NCI-H146 treated with DMSO at 0.1 percent for 48 hours (cell line): ENCODE measurements around the gene VIPAS39.
A peak's percentile ranks its signal among the peaks of the same experiment; 100 is the strongest.
"Not testable (repeated sequence)": the region's sequence is repeated elsewhere in the genome, so short reads cannot be mapped to it uniquely, and the experiment has no call there.

Experiments
- DNase-seq: peaks from one replicate; lab custom pipeline; 2025; ENCODE audit not compliant: unreplicated experiment; lab: John Stamatoyannopoulos, UW

Gene VIPAS39

GRCh38 chr14:77470224-77470870, 12.9 kb upstream of the VIPAS39 start:
- no peak for DNase-seq

- DNase-seq: no peak
Measured at GRCh38 chr14:77469539-77469938, 12.1 kb upstream of the VIPAS39 start.

- no peak for DNase-seq
Measured at GRCh38 chr14:77469067-77469505, 11.7 kb upstream of the VIPAS39 start.

- no peak for DNase-seq
Measured at GRCh38 chr14:77467801-77468200, 10.4 kb upstream of the VIPAS39 start.

- DNase-seq: peak; percentile 12
Measured at GRCh38 chr14:77459072-77459723, 1.8 kb upstream of the VIPAS39 start.

- DNase-seq: no peak
Measured at GRCh38 chr14:77458249-77458950, 999 bp upstream of the VIPAS39 start.

GRCh38 chr14:77457115-77457521, 283 bp downstream of the VIPAS39 start:
- no peak for DNase-seq

GRCh38 chr14:77455966-77456640, 1.3 kb downstream of the VIPAS39 start:
- no peak for DNase-seq

- no peak for DNase-seq
Measured at GRCh38 chr14:77442196-77442595, 15.2 kb downstream of the VIPAS39 start.

- no peak for DNase-seq
Measured at GRCh38 chr14:77439861-77440260, 17.5 kb downstream of the VIPAS39 start.

- no peak for DNase-seq
Measured at GRCh38 chr14:77438596-77438995, 18.8 kb downstream of the VIPAS39 start.

GRCh38 chr14:77436042-77436441, 21.4 kb downstream of the VIPAS39 start:
- no peak for DNase-seq

GRCh38 chr14:77426396-77426795, 31.0 kb downstream of the VIPAS39 start:
- no peak for DNase-seq

GRCh38 chr14:77424862-77425261, 32.5 kb downstream of the VIPAS39 start:
- no peak for DNase-seq

- DNase-seq: no peak
Measured at GRCh38 chr14:77423423-77423822, 34.0 kb downstream of the VIPAS39 start, which contains the start of gene NOXRED1. Gene NOXRED1, minus strand, starts transcription at chr14:77423523. Its CDS starts 634 bp downstream, at chr14:77422889.

GRCh38 chr14:77421201-77421600, 36.2 kb downstream of the VIPAS39 start:
- no peak for DNase-seq

- DNase-seq: no peak
Measured at GRCh38 chr14:77416836-77417235, 40.6 kb downstream of the VIPAS39 start.

- DNase-seq: not testable (repeated sequence)
Measured at GRCh38 chr14:77416098-77416497, 41.3 kb downstream of the VIPAS39 start.

GRCh38 chr14:77415403-77416030, 41.9 kb downstream of the VIPAS39 start:
- not testable (repeated sequence) for DNase-seq

- no peak for DNase-seq
Measured at GRCh38 chr14:77409131-77409533, 48.3 kb downstream of the VIPAS39 start.

- DNase-seq: no peak
Measured at GRCh38 chr14:77407158-77407557, 50.2 kb downstream of the VIPAS39 start.
